Fibroblast of skin of right biceps (primary cell): ENCODE measurements around the gene ABLIM1.

ENCODE experiments used
- DNase-seq: peaks from one replicate; pipeline ENCODE4 v3.0.0-alpha.2; 2013

Gene ABLIM1

GRCh38 chr10:114576132-114576487 is 82.0 kb downstream of the ABLIM1 start:
- no peak for DNase-seq

GRCh38 chr10:114575417-114576131 is 82.5 kb downstream of the ABLIM1 start:
- DNase-seq = no peak

GRCh38 chr10:114573330-114574045 is 84.6 kb downstream of the ABLIM1 start:
- DNase-seq = no peak

- no peak for DNase-seq
Measured at GRCh38 chr10:114571316-114571999, 86.6 kb downstream of the ABLIM1 start.

GRCh38 chr10:114566064-114566463 is 92.0 kb downstream of the ABLIM1 start:
- DNase-seq = no peak

- DNase-seq = peak; percentile 76
Measured at GRCh38 chr10:114565066-114565465, 93.0 kb downstream of the ABLIM1 start.

GRCh38 chr10:114561008-114561523 is 97.0 kb downstream of the ABLIM1 start:
- no peak for DNase-seq

GRCh38 chr10:114560144-114560543 is 97.9 kb downstream of the ABLIM1 start:
- no peak for DNase-seq

- no peak for DNase-seq
Measured at GRCh38 chr10:114559636-114560035, 98.4 kb downstream of the ABLIM1 start.

GRCh38 chr10:114557854-114558253 is 100.2 kb downstream of the ABLIM1 start:
- no peak for DNase-seq

- DNase-seq = no peak
Measured at GRCh38 chr10:114556236-114557122, 101.6 kb downstream of the ABLIM1 start.

GRCh38 chr10:114553436-114553835 is 104.6 kb downstream of the ABLIM1 start:
- DNase-seq = no peak

- DNase-seq = no peak
Measured at GRCh38 chr10:114552050-114552449, 106.0 kb downstream of the ABLIM1 start.

- DNase-seq = no peak
Measured at GRCh38 chr10:114551636-114551972, 106.5 kb downstream of the ABLIM1 start.

GRCh38 chr10:114550756-114551635 is 107.1 kb downstream of the ABLIM1 start:
- peak; percentile 29 for DNase-seq

GRCh38 chr10:114548662-114549061 is 109.4 kb downstream of the ABLIM1 start:
- DNase-seq = no peak

- no peak for DNase-seq
Measured at GRCh38 chr10:114547514-114547913, 110.6 kb downstream of the ABLIM1 start.

GRCh38 chr10:114547056-114547455 is 111.0 kb downstream of the ABLIM1 start:
- no peak for DNase-seq

- no peak for DNase-seq
Measured at GRCh38 chr10:114545819-114546218, 112.3 kb downstream of the ABLIM1 start.

GRCh38 chr10:114545071-114545470 is 113.0 kb downstream of the ABLIM1 start:
- DNase-seq = no peak

- DNase-seq = no peak
Measured at GRCh38 chr10:114544045-114544659, 113.9 kb downstream of the ABLIM1 start.
